Muscle layer of colon (tissue), 2 donors: Measurements from ENCODE around the gene ADGRB2.
"Not testable (repeated sequence)": the region's sequence is repeated elsewhere in the genome, so short reads cannot be mapped to it uniquely, and the experiment has no call there.

Experiments
- H3K27ac ChIP-seq: one replicate; pipeline ENCODE4 v1.7.0; 2013; ENCODE audit warnings: low read depth, mild to moderate bottlenecking, low read length, moderate library complexity
- H3K27me3 ChIP-seq, 2 donors: one replicate each; pipeline ENCODE4 v1.7.0; 2013; ENCODE audit warnings: low read length in 2 of 2, mild to moderate bottlenecking in 2 of 2; ENCODE audit not compliant: insufficient read depth in 2 of 2, control insufficient read depth in 1 of 2
- H3K36me3 ChIP-seq: one replicate; pipeline ENCODE4 v1.7.0; 2013; ENCODE audit warnings: mild to moderate bottlenecking, low read length; ENCODE audit not compliant: insufficient read depth
- H3K4me1 ChIP-seq: one replicate; pipeline ENCODE4 v1.7.0; 2013; ENCODE audit warnings: mild to moderate bottlenecking, low read length; ENCODE audit not compliant: insufficient read depth
- H3K4me3 ChIP-seq, 2 donors: one replicate each; pipeline ENCODE4 v1.7.0; 2013; ENCODE audit warnings: low read length in 2 of 2, low read depth in 1 of 2, mild to moderate bottlenecking in 1 of 2, moderate library complexity in 1 of 2
- H3K9ac ChIP-seq: one replicate; pipeline ENCODE4 v1.7.0; 2013; ENCODE audit warnings: low read length
- H3K9me3 ChIP-seq: one replicate; pipeline ENCODE4 v1.7.0; 2013; ENCODE audit warnings: mild to moderate bottlenecking, low read length
- donor health status: abdominal sarcoma.
- donor health status: Adenocarcinoma of cecum.

ADGRB2 gene

GRCh38 chr1:31708324-31708723 is 55.8 kb downstream of the ADGRB2 start:
- Histone ChIP-seq H3K4me1 (peaks cover 33% of the 10 kb centered on the region), H3K4me3 (no peak overlapping the region), H3K27me3 (no peaks in the 10 kb centered on the region), H3K27ac (no peak overlapping the region), H3K36me3 (no peaks in the 10 kb centered on the region), H3K9ac (no peak overlapping the region), H3K9me3 (no peaks in the 10 kb centered on the region)

GRCh38 chr1:31707711-31708110 is 56.4 kb downstream of the ADGRB2 start:
- no peak overlapping the region for H3K4me3 ChIP-seq
- no peak overlapping the region for H3K27ac ChIP-seq
- H3K36me3 ChIP-seq, result no peaks in the 10 kb centered on the region
- H3K9me3 ChIP-seq, result no peaks in the 10 kb centered on the region
- no peaks in the 10 kb centered on the region for H3K27me3 ChIP-seq
- peaks cover 33% of the 10 kb centered on the region for H3K4me1 ChIP-seq
- H3K9ac ChIP-seq, result no peak overlapping the region

GRCh38 chr1:31707059-31707600 is 57.0 kb downstream of the ADGRB2 start:
- not testable (repeated sequence) for H3K27me3 ChIP-seq, H3K27ac ChIP-seq, H3K9ac ChIP-seq, H3K36me3 ChIP-seq, H3K4me3 ChIP-seq, H3K9me3 ChIP-seq
- peaks cover 33% of the 10 kb centered on the region for H3K4me1 ChIP-seq

GRCh38 chr1:31706384-31707058 is 57.6 kb downstream of the ADGRB2 start:
- Histone ChIP-seq H3K27me3 (no peaks in the 10 kb centered on the region), H3K4me3 (no peak overlapping the region), H3K36me3 (no peaks in the 10 kb centered on the region), H3K9ac (no peak overlapping the region), H3K27ac (no peak overlapping the region), H3K9me3 (no peaks in the 10 kb centered on the region), H3K4me1 (peaks cover 34% of the 10 kb centered on the region)

- H3K27me3 ChIP-seq, result no peaks in the 10 kb centered on the region
- H3K36me3 ChIP-seq, result no peaks in the 10 kb centered on the region
- H3K4me3 ChIP-seq, result peak overlapping the region in 1 of 2 donors; percentile 40
- H3K9ac ChIP-seq, result peak overlapping the region; percentile 30
- H3K4me1 ChIP-seq, result peaks cover 47% of the 10 kb centered on the region
- H3K9me3 ChIP-seq, result no peaks in the 10 kb centered on the region
- peak overlapping the region; percentile 90 for H3K27ac ChIP-seq
Measured at GRCh38 chr1:31705080-31705866, 58.9 kb downstream of the ADGRB2 start.

- Histone ChIP-seq H3K9ac (peak overlapping the region; percentile 30), H3K36me3 (peaks cover 5% of the 10 kb centered on the region), H3K4me1 (peaks cover 55% of the 10 kb centered on the region), H3K9me3 (no peaks in the 10 kb centered on the region), H3K27ac (peak overlapping the region; percentile 90), H3K4me3 (peak overlapping the region; percentile 50 to 52), H3K27me3 (no peaks in the 10 kb centered on the region)
Measured at GRCh38 chr1:31704271-31705079, 59.7 kb downstream of the ADGRB2 start.

GRCh38 chr1:31703431-31704270 is 60.5 kb downstream of the ADGRB2 start, which contains the start of gene COL16A1:
COL16A1 (minus strand) TSS chr1:31704017; CDS start chr1:31702193, 1,824 bp downstream.
- Histone ChIP-seq H3K9me3 (no peaks in the 10 kb centered on the region), H3K4me1 (peaks cover 60% of the 10 kb centered on the region), H3K4me3 (peak within 1 kb of the TSS; percentile 50 to 52), H3K27me3 (no peaks in the 10 kb centered on the region), H3K9ac (peak within 1 kb of the TSS; percentile 36), H3K27ac (peak within 1 kb of the TSS; percentile 90), H3K36me3 (peaks cover 11% of the 10 kb centered on the region)

- Histone ChIP-seq H3K9ac (peak overlapping the region; percentile 36), H3K4me3 (peak overlapping the region; percentile 50 to 52), H3K4me1 (peaks cover 60% of the 10 kb centered on the region)
Measured at GRCh38 chr1:31702836-31703404, 61.2 kb downstream of the ADGRB2 start.

GRCh38 chr1:31701091-31701736 is 62.9 kb downstream of the ADGRB2 start:
- Histone ChIP-seq H3K4me3 (peak overlapping the region in 1 of 2 donors; percentile 52), H3K27ac (peak overlapping the region; percentile 64), H3K9ac (peak overlapping the region; percentile 28)

More at GRCh38 chr1:31702836-31703404, 61.2 kb downstream of the ADGRB2 start:
- peak overlapping the region; percentile 90 for H3K27ac ChIP-seq
- H3K36me3 ChIP-seq, result peaks cover 17% of the 10 kb centered on the region
- no peaks in the 10 kb centered on the region for H3K9me3 ChIP-seq
- no peaks in the 10 kb centered on the region for H3K27me3 ChIP-seq

More at GRCh38 chr1:31701091-31701736, 62.9 kb downstream of the ADGRB2 start:
- Histone ChIP-seq H3K4me1 (peaks cover 69% of the 10 kb centered on the region), H3K27me3 (no peaks in the 10 kb centered on the region), H3K9me3 (no peaks in the 10 kb centered on the region), H3K36me3 (peaks cover 33% of the 10 kb centered on the region)
